ENCODE measurements around the gene MTF2.
"Not testable (repeated sequence)": the region's sequence is repeated elsewhere in the genome, so short reads cannot be mapped to it uniquely, and the experiment has no call there.

MTF2 gene

GRCh38 chr1:93142161-93142560 lies 63.1 kb downstream of the MTF2 start:
- no peak for DNase-seq (ENCODE audit: low read depth in 2 of 2)

DNA sequence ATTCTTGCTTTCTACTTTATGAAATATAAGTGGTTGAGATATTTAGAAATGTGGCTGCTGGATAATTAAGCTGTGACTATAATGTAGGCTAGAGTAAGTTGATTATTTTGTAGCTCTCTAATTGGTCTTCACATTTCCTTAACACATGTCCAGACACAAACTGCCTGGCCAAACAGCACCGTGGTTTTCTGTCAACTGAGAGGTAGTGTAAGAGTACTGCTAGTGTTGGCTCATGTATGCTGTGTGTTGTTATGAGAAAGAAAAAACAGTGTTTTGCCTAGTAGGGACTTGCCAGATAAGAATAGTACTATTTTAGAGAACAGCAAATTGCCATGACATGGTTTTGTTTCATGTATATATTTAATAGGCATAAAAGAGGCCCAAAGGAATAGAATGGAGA lies 64.1 kb downstream of the MTF2 start:
- DNase-seq (ENCODE audit: low read depth in 2 of 2) = no peak

DNA sequence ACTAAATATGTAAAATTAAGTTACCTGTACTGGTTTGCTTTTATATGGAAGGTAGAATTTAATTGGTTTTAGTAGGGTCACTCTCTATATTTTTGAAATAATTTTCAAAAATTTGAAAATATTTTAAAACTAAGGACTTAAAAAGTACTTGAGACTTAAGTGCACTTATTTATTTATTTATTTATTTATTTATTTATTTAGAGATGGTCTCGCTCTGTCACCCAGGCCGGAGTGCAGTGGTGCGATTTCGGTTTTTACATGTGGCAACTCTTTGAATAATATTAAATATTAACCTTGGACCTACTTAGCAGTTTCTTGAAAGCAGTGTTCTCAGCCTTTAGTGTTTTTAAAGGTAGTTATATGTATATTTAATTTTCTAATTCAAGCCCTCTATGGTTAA lies 64.7 kb downstream of the MTF2 start:
- DNase-seq (ENCODE audit: low read depth in 2 of 2) = no peak

GRCh38 chr1:93148001-93148400 lies 68.9 kb downstream of the MTF2 start:
- DNase-seq (ENCODE audit: low read depth in 2 of 2) = no peak

GRCh38 chr1:93150729-93151128 lies 71.6 kb downstream of the MTF2 start:
- DNase-seq (ENCODE audit: low read depth in 2 of 2) = no peak

DNA sequence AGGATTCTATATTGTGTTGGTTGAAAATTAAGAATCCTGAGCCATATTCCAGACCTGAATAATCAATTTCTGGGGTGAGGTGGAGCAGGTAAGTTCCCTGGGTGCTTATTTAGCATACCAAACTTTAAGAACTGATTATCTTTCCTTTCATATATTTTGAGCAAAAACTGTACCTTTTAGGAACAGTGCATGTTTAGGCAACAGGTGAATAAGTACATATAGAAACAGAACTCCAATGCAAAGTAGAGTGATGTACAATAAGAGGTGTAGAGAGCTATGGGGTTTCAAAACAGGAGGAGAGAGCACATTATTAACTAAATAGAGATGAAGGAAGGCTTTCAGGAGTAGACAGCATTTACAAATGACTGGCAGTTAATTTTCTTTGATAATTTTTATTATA lies 72.4 kb downstream of the MTF2 start:
- DNase-seq (ENCODE audit: low read depth in 2 of 2) = no peak

- no peak for DNase-seq (ENCODE audit: low read depth in 2 of 2)
These were observed 73.8 kb downstream of the MTF2 start for GRCh38 chr1:93152835-93153234.

- no peak for DNase-seq (ENCODE audit: low read depth in 2 of 2)
These were observed 75.8 kb downstream of the MTF2 start for GRCh38 chr1:93154898-93155297.

DNA sequence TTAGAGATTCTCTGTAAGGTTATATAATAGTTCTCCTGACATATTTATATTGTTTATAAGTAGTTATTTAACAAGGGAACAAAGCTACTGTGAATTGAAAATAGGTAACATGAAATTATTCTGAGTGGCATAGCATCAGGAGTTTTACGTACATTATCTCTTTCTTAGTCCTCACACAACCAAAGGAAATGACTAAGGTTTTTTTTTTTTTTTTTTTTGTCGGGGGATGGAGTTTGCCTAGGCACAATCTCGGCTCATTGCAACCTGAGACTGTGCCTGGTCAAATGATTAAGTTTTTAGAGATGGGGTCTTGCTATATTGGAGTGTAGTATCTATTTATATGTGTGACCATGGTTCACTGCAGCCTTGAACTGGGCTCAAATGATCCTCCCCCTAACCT lies 76.3 kb downstream of the MTF2 start:
- DNase-seq (ENCODE audit: low read depth in 2 of 2) = no peak

DNA sequence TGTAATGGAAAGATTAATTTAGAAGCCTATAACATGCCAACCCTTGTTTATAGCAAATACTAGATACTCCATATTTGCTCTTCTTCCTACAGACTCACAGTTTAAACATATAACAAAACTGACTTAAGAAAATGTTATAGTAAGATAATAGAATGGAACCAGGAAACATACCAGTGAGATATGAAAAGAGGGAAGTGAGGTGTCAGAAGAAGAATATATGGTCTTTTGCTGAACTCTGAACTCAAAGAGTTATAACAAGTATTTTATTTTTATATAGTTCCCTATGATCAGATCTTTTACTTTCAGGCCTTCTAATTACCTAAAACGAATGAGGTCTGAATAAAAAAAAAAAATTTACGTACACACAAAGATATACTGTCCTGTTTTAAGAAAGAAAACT lies 80.3 kb downstream of the MTF2 start:
- no peak for DNase-seq (ENCODE audit: low read depth in 2 of 2)

DNA sequence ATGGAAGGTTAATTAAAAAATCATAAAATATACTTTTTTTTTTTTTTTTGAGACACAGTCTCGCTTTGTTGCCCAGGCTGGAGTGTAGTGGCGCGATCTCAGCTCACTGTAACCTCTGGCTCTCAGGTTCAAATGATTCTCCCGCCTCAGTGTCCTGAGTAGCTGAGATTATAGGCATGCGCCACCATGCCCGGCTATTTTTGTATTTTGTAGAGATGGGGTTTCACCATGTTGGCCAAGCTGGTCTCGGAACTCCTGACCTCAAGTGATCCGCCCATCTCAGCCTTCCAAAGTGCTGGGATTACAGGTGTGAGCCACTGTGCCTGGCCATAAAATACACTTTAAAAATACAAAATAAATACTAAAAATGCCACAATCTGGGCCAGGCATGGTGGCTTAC lies 84.2 kb downstream of the MTF2 start:
- DNase-seq (ENCODE audit: low read depth in 2 of 2) = not testable (repeated sequence)

DNA sequence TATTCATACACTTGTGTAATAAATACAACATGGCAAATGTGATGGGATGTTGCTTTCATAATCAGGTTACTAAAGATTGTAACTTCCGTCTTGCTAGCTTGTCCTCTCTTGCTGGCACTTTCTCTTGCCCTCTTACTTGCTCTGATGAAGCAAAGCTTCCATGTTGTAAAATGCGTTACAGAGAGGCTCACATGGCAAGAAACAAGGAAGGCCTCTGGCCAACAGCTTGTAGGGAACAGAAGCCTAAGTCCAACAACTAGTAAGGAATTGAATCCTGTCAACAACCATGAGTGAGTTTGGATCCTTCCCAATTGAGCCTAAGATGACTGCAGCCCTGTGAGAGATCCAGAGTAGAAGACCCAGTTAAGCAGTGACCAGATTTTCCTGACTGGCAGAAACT lies 85.7 kb downstream of the MTF2 start:
- DNase-seq (ENCODE audit: low read depth in 2 of 2) = no peak

GRCh38 chr1:93165895-93166294 lies 86.8 kb downstream of the MTF2 start:
- not testable (repeated sequence) for DNase-seq (ENCODE audit: low read depth in 2 of 2)

GRCh38 chr1:93167006-93167405 lies 87.9 kb downstream of the MTF2 start:
- DNase-seq (ENCODE audit: low read depth in 2 of 2) = no peak

GRCh38 chr1:93170141-93170678 lies 91.1 kb downstream of the MTF2 start:
- DNase-seq (ENCODE audit: low read depth in 2 of 2) = not testable (repeated sequence)

GRCh38 chr1:93171549-93172034 lies 92.5 kb downstream of the MTF2 start:
- DNase-seq (ENCODE audit: low read depth in 2 of 2) = no peak

GRCh38 chr1:93172778-93173177 lies 93.7 kb downstream of the MTF2 start:
- no peak for DNase-seq (ENCODE audit: low read depth in 2 of 2)

DNA sequence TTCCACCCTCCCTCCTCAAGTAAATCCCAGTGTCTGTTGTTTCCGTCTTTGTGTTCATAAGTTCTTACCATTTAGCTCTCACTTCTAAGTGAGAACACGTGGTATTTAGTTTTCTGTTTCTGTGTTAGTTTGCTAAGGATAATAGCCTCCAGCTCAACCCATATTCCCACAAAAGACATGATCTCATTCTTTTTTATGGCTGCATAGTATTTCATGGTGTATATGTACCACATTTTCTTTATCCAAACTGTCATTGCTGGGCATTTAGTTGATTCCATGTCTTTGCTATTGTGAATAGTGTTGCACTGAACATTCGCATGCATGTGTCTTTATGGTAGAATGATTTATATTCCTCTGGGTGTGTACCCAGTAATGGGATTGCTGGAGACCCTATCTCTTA lies 95.6 kb downstream of the MTF2 start:
- not testable (repeated sequence) for DNase-seq (ENCODE audit: low read depth in 2 of 2)

DNA sequence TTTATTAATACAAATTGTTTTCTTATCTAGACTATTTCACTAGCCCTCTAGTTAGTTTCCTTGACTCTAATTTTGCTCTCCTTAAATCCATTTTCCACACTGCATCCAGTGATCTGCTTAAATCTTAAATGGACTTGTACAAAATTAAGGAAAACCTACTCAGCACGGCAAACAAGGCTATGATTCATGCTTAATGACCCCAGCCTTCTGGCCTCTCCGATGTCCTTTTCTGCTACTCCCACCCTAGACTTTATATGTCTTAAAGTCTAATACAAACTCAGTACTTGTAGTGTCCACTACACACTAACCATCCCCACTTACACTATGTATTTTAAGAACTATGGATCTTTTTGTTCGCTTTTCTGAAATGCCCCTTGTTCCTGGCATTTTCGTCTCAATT lies 98.9 kb downstream of the MTF2 start:
- DNase-seq (ENCODE audit: low read depth in 2 of 2) = no peak

- no peak for DNase-seq (ENCODE audit: low read depth in 2 of 2)
These were observed 99.3 kb downstream of the MTF2 start for GRCh38 chr1:93178418-93178817.

DNA sequence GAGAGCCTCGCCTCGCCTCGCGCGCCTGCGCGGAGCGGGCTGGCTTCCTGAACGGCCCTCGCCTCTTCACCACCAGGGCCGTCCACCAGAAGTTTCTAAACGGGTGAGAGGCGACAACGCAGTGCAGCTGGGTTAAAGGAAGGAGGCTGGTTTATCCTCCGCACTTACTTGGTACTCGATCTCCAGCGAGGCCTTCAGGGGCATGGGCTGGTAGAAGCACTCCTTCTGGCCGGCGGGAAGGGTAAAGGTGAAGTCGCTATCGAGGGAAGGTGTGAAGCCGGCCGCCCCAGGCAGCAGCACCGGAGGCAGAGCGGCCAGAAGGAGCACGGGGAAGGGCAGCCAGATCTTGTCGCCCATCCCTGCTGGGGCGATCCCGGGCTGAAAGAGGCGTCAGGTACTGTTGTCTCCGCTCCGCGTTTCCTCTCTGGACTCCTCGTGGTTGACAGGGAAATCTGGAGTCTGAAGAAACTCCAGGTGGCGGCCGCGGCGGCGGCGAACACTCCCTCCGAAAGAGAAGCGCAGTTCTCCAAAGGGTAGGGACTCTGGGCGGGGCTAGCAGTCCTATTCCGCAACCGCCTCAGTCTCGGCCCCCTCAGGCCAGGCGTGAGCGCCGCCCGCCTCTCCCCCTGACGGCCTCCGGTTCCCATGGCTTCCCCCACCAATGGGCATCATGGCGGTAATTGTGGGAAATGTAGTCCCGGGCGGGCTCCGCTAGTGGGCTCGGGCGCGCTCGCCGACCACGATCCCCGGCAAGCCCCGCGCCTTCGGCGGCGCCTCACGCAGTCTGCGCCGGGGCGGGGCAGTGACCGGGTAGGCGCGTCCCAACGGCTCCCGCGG lies 101.0 kb downstream of the MTF2 start, which contains the start of gene TMED5:
TMED5 (minus strand) TSS at position 528 of the 837 bp plus-strand sequence; CDS start at position 357, 171 bp downstream.
- peak; percentile 87 to 91 for DNase-seq (ENCODE audit: low read depth in 2 of 2)

DNA sequence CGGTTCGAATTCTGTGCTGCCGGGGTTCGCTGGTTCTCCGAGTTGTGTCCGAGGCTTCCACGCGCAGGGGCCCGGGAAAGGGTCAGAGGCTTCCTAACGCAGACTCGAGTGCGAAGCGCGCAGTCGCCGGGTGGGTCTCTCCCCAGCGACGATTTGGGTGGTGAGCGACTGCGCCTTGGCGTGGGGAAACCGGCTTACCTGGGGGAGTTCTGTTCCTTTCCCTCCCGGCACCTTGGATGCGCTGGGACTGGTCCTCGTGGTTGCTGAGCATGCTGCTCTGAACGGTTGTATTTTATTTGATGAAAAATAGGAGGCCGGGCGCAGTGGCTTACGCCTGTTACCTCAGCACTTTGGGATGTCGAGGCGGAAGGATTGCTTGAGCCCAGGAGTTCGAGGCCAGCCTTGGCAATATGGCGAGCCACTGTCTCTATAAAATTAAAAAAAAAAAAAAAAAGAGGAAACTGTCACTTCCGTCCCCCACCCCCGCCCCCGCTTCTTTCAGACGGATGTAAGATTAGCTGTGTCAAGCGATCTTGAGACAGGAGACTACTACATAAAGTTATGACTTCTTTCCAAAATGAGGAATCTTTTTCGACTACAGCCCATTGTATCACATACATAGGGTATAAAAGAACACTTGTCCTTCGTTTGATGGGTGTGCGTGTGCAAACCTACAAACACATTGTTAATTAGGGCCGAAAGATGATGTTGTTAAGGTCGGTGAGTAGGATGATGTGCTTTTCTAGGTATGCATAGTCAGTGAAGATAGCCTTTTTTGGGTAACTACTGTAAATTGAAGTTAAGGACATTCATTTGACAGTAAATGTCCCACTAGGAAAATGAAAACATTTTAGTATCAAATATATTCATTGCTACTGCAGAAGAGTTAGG lies 101.9 kb downstream of the MTF2 start, which contains the start of gene CCDC18:
CCDC18 (plus strand) TSS at position 2 of the 891 bp plus-strand sequence. CDS start 2,638 bp downstream, outside the sequence.
- DNase-seq (ENCODE audit: low read depth in 2 of 2) = peak in 1 of 2 donors; percentile 41

All from activated CD8-positive, alpha-beta memory T cell treated with anti-CD3 and anti-CD28 coated beads for 4 hours (primary cell).